Epithelial cell of proximal tubule (primary cell): ENCODE measurements around the gene NFAM1. TPM values are rescaled to one million over a fixed set of nuclear protein-coding genes. Genes with fewer than 3 reads are reported as not detected.
A peak's percentile ranks its signal among the peaks of the same experiment; 100 is the strongest.

Experiments
- DNase-seq: peaks from one replicate; pipeline ENCODE4 v3.0.0-alpha.2; 2011; ENCODE audit warnings: low read depth
- H3K4me3 ChIP-seq: 2 replicates; pipeline ENCODE4 v1.5.1; 2011; ENCODE audit warnings: low read depth, mild to moderate bottlenecking, low read length
- CTCF ChIP-seq: conservative IDR thresholded peaks from 2 replicates; pipeline ENCODE4 v1.5.1; 2012; ENCODE audit warnings: low read depth, mild to moderate bottlenecking, low read length
- total RNA-seq: library from RNA; depleted of rRNA; stranded (reverse); fragments of >200 nt; gene quantifications from 2 replicates; pipeline ENCODE4 v1.2.3, GENCODE V29; 2015

Gene NFAM1
- total RNA-seq, 1 donor from 2014 or later: not detected

GRCh38 chr22:42396621-42397331 lies 35.4 kb downstream of the NFAM1 start:
- peak; percentile 15 for TF ChIP-seq CTCF
- no peak for DNase-seq
- H3K4me3 ChIP-seq: no peak overlapping the region

- TF ChIP-seq CTCF: no peak
- DNase-seq: no peak
- no peak overlapping the region for H3K4me3 ChIP-seq
These were observed 43.1 kb downstream of the NFAM1 start for GRCh38 chr22:42389143-42389542.

GRCh38 chr22:42388130-42388797 lies 43.9 kb downstream of the NFAM1 start:
- TF ChIP-seq CTCF: no peak
- H3K4me3 ChIP-seq: no peak overlapping the region
- DNase-seq: no peak

- H3K4me3 ChIP-seq: no peak overlapping the region
- DNase-seq: no peak
- TF ChIP-seq CTCF: no peak
These were observed 44.6 kb downstream of the NFAM1 start for GRCh38 chr22:42387631-42388030.

- DNase-seq: no peak
- no peak for TF ChIP-seq CTCF
- H3K4me3 ChIP-seq: no peak overlapping the region
These were observed 46.5 kb downstream of the NFAM1 start for GRCh38 chr22:42385696-42386095.

GRCh38 chr22:42384506-42384905 lies 47.7 kb downstream of the NFAM1 start:
- TF ChIP-seq CTCF: no peak
- no peak for DNase-seq
- H3K4me3 ChIP-seq: no peak overlapping the region
